Right cardiac atrium (tissue), 5 donors: Measurements from ENCODE around the gene SLC30A1. TPM values are rescaled to one million over a fixed set of nuclear protein-coding genes. Genes with fewer than 3 reads are reported as not detected.
"Not testable (repeated sequence)": the region's sequence is repeated elsewhere in the genome, so short reads cannot be mapped to it uniquely, and the experiment has no call there.

Experiments used
- ATAC-seq, 2 donors: fragments of 200-7000 bp; cut with Tn5 transposase; one replicate each; pipeline versions ENCODE4 v1.8.0 to v1.9.1; 2020; ENCODE audit warnings: moderate library complexity in 2 of 2, mild to moderate bottlenecking in 1 of 2
- DNase-seq, 3 donors: peaks; one replicate each; pipeline ENCODE4 v3.0.0-alpha.2; 2020
- H3K27ac ChIP-seq: one replicate; pipeline ENCODE4 v1.5.1; 2013; ENCODE audit warnings: mild to moderate bottlenecking, low read length, control low read depth, moderate library complexity
- H3K27me3 ChIP-seq: one replicate; pipeline ENCODE4 v1.6.1; 2013; ENCODE audit not compliant: control insufficient read depth, insufficient read depth
- H3K4me1 ChIP-seq: one replicate; pipeline ENCODE4 v1.6.1; 2013; ENCODE audit warnings: low read length; ENCODE audit not compliant: control insufficient read depth, insufficient read depth
- H3K4me3 ChIP-seq: one replicate; pipeline ENCODE4 v1.5.1; 2013; ENCODE audit warnings: low read length, control low read depth
- H3K9me3 ChIP-seq: one replicate; pipeline ENCODE4 v1.6.1; 2013; ENCODE audit warnings: low read length; ENCODE audit not compliant: control insufficient read depth
- WGBS: extraction: QIAGEN DNeasy Blood & Tissue Kit; methylation state at CpG from one replicate; pipeline ENCODE4 v1.1.7; 2013; 5-methylcytosine and 5-hydroxymethylcytosine counted together
- intact Hi-C, 4 donors: fragments of 100-400 bp; cut with DNase I; formaldehyde crosslinking; loops; one replicate each; pipeline versions ENCODE4 v1.11.0 to v1.14.0; 2022 to 2023
- polyA plus RNA-seq: library from polyadenylated mRNA; stranded (reverse); fragments of 200-250 nt; gene quantifications from one replicate; pipeline ENCODE4 v1.2.3, GENCODE V29; 2013
- total RNA-seq, 4 donors: library from RNA; stranded (reverse); fragmentation: NEBNext Ultra II Directional; extraction: Animal tissue kit (Norgen Biotek cat#: 25700); gene quantifications; one replicate each; pipeline ENCODE4 v1.2.1, GENCODE V29; 2021
- donor health status: healthy with polysubstance abuse.
- donor health status: DM: no; HTN: yes; CAD: no.
- donor health status: DM: no; HTN: no; CAD: no.
- donor health status: DM: no; HTN: yes; CAD: no; lungs with severe emphysema.
- donor health status: DM: yes; HTN: yes; CAD: no.

Gene SLC30A1
- total and polyA plus RNA-seq, 5 donors = 6.0 to 19.2 (median 14.7) TPM

- intact Hi-C loops = no loop called here
- Histone ChIP-seq H3K4me3 (no peak overlapping the region), H3K27me3 (no peaks in the 10 kb centered on the region), H3K9me3 (no peaks in the 10 kb centered on the region), H3K4me1 (peaks cover 8% of the 10 kb centered on the region), H3K27ac (peak overlapping the region; percentile 81)
- WGBS = 62% methylated on average over 1 of the region's 1 CpG
- DNase-seq = no peak
- no peak for ATAC-seq
Observed at GRCh38 chr1:211580303-211580687, 1.3 kb upstream of the SLC30A1 start.

- intact Hi-C loops = loop anchor here (5.0 to 10.0 kb wide), 6 partner anchors 53 to 78 kb away; no protein-coding TSS in a partner anchor
- H3K27me3 ChIP-seq = no peaks in the 10 kb centered on the region
- DNase-seq = peak in 1 of 3 donors; percentile 84
- H3K27ac ChIP-seq = peak overlapping the region; percentile 97
- H3K4me3 ChIP-seq = peak overlapping the region; percentile 77
- WGBS = 4% methylated on average over 46 of the region's 46 CpGs
- H3K4me1 ChIP-seq = peaks cover 8% of the 10 kb centered on the region
- no peaks in the 10 kb centered on the region for H3K9me3 ChIP-seq
- peak; percentile 72 to 73 for ATAC-seq
Observed at GRCh38 chr1:211579440-211580302, 710 bp upstream of the SLC30A1 start.

GRCh38 chr1:211577819-211578639 is 932 bp downstream of the SLC30A1 start:
- Histone ChIP-seq H3K9me3 (no peaks in the 10 kb centered on the region), H3K27me3 (no peaks in the 10 kb centered on the region), H3K27ac (peak overlapping the region; percentile 75), H3K4me3 (peak overlapping the region; percentile 80), H3K4me1 (peaks cover 4% of the 10 kb centered on the region)
- intact Hi-C loops = loop anchor here (1.0 to 10.0 kb wide), 7 partner anchors 54 to 79 kb away; no protein-coding TSS in a partner anchor
- peak; percentile 74 to 90 (median 90) for DNase-seq
- WGBS = under 1% methylated on average over 75 of the region's 75 CpGs
- peak; percentile 80 to 82 for ATAC-seq

GRCh38 chr1:211577277-211577818 is 1.6 kb downstream of the SLC30A1 start:
- Histone ChIP-seq H3K27me3 (no peaks in the 10 kb centered on the region), H3K27ac (peak overlapping the region; percentile 11), H3K4me1 (peaks cover 4% of the 10 kb centered on the region), H3K4me3 (peak overlapping the region; percentile 80), H3K9me3 (no peaks in the 10 kb centered on the region)
- intact Hi-C loops = loop anchor here (1.0 to 10.0 kb wide), 7 partner anchors 55 to 80 kb away; no protein-coding TSS in a partner anchor
- ATAC-seq (no peak), DNase-seq (no peak)
- WGBS = under 1% methylated on average over 13 of the region's 13 CpGs

GRCh38 chr1:211576717-211577116 is 2.2 kb downstream of the SLC30A1 start:
- H3K27ac ChIP-seq = no peak overlapping the region
- peak overlapping the region; percentile 80 for H3K4me3 ChIP-seq
- WGBS = 44% methylated on average over 2 of the region's 2 CpGs
- no peak for ATAC-seq
- H3K4me1 ChIP-seq = peaks cover 4% of the 10 kb centered on the region
- DNase-seq = no peak
- no peaks in the 10 kb centered on the region for H3K9me3 ChIP-seq
- H3K27me3 ChIP-seq = no peaks in the 10 kb centered on the region
- intact Hi-C loops = loop anchor here (1.0 to 10.0 kb wide), 7 partner anchors 54 to 81 kb away; no protein-coding TSS in a partner anchor

- intact Hi-C loops = loop anchor here (5.0 to 10.0 kb wide), 6 partner anchors 52 to 83 kb away; no protein-coding TSS in a partner anchor
- H3K27ac ChIP-seq = no peak overlapping the region
Observed at GRCh38 chr1:211574705-211575104, 4.3 kb downstream of the SLC30A1 start.

GRCh38 chr1:211571998-211572397 is 7.0 kb downstream of the SLC30A1 start:
- Histone ChIP-seq H3K4me3 (no peak overlapping the region), H3K4me1 (no peaks in the 10 kb centered on the region), H3K9me3 (no peaks in the 10 kb centered on the region), H3K27ac (no peak overlapping the region), H3K27me3 (no peaks in the 10 kb centered on the region)
- WGBS = 64% methylated on average over 2 of the region's 2 CpGs
- ATAC-seq (no peak), DNase-seq (no peak)
- intact Hi-C loops = loop anchor here in 1 of 4 donors (10.0 kb wide), 1 partner anchor 57 kb away; no protein-coding TSS in a partner anchor

More at GRCh38 chr1:211574705-211575104, 4.3 kb downstream of the SLC30A1 start:
- Histone ChIP-seq H3K4me3 (no peak overlapping the region), H3K27me3 (no peaks in the 10 kb centered on the region), H3K9me3 (no peaks in the 10 kb centered on the region), H3K4me1 (peaks cover under 1% of the 10 kb centered on the region)
- ATAC-seq (no peak), DNase-seq (no peak)

- not testable (repeated sequence) for H3K9me3 ChIP-seq, H3K4me3 ChIP-seq, H3K27ac ChIP-seq, DNase-seq, H3K4me1 ChIP-seq, H3K27me3 ChIP-seq, ATAC-seq
- intact Hi-C loops = loop anchor here in 1 of 4 donors (10.0 kb wide), 1 partner anchor 56 kb away; no protein-coding TSS in a partner anchor
- WGBS = 75% methylated on average over 1 of the region's 1 CpG
Observed at GRCh38 chr1:211570378-211570777, 8.6 kb downstream of the SLC30A1 start.

GRCh38 chr1:211566431-211567025 is 12.4 kb downstream of the SLC30A1 start:
- Histone ChIP-seq H3K9me3 (no peaks in the 10 kb centered on the region), H3K27ac (no peak overlapping the region), H3K4me1 (no peaks in the 10 kb centered on the region), H3K4me3 (no peak overlapping the region), H3K27me3 (no peaks in the 10 kb centered on the region)
- no peak for DNase-seq
- intact Hi-C loops = no loop called here
- no peak for ATAC-seq
- WGBS = 84% methylated on average over 5 of the region's 5 CpGs

GRCh38 chr1:211564084-211564483 is 14.9 kb downstream of the SLC30A1 start:
- Histone ChIP-seq H3K4me3 (no peak overlapping the region), H3K4me1 (no peaks in the 10 kb centered on the region), H3K9me3 (no peaks in the 10 kb centered on the region), H3K27ac (no peak overlapping the region), H3K27me3 (no peaks in the 10 kb centered on the region)
- DNase-seq = no peak
- no peak for ATAC-seq
- intact Hi-C loops = no loop called here
- 86% methylated on average over 3 of the region's 3 CpGs for WGBS
